Activated T-helper 1 cell treated with anti-CD3 and anti-CD28 coated beads, Interleukin-12 subunit alpha, Interleukin-12 subunit beta, Interleukin-2, Interleukin-4 antibody, amounts not matched to agents 30 ng/mL and 10 ng/mL and 1 ng/mL, durations not matched to agents 14 hours and 24 hours and 36 hours (primary cell): Measurements from ENCODE around the gene GADD45B. TPM values are rescaled to one million over a fixed set of nuclear protein-coding genes. Genes with fewer than 3 reads are reported as not detected.

Source experiments
- DNase-seq: peaks from one replicate; pipeline ENCODE4 v3.0.0; 2021; ENCODE audit warnings: low spot score
- H3K27ac Mint-ChIP-seq: one replicate; pipeline ENCODE4 v1.8.0; 2021; ENCODE audit warnings: mild to moderate bottlenecking, mixed read lengths
- H3K27me3 Mint-ChIP-seq: one replicate; pipeline ENCODE4 v1.8.0; 2022; ENCODE audit warnings: mild to moderate bottlenecking, moderate library complexity, mixed read lengths; ENCODE audit not compliant: insufficient read depth
- H3K36me3 Mint-ChIP-seq: one replicate; pipeline ENCODE4 v1.8.0; 2021; ENCODE audit warnings: low read depth, mixed read lengths
- H3K4me1 Mint-ChIP-seq: one replicate; pipeline ENCODE4 v1.8.0; 2021; ENCODE audit warnings: low read depth, mixed read lengths
- H3K4me3 Mint-ChIP-seq: one replicate; pipeline ENCODE4 v1.8.0; 2021; ENCODE audit warnings: mild to moderate bottlenecking, moderate library complexity, mixed read lengths
- H3K9me3 Mint-ChIP-seq: one replicate; pipeline ENCODE4 v1.8.0; 2021; ENCODE audit warnings: mixed read lengths
- intact Hi-C: fragments of 100-400 bp; cut with micrococcal nuclease; formaldehyde crosslinking; loops from one replicate; pipeline ENCODE4 v1.15.1; 2024
- total RNA-seq: library from RNA; stranded (reverse); gene quantifications from 2 replicates; pipeline ENCODE4 v1.2.3, GENCODE V29; 2022

Gene GADD45B
- total RNA-seq, 1 donor from 2014 or later, result 129 TPM

DNA sequence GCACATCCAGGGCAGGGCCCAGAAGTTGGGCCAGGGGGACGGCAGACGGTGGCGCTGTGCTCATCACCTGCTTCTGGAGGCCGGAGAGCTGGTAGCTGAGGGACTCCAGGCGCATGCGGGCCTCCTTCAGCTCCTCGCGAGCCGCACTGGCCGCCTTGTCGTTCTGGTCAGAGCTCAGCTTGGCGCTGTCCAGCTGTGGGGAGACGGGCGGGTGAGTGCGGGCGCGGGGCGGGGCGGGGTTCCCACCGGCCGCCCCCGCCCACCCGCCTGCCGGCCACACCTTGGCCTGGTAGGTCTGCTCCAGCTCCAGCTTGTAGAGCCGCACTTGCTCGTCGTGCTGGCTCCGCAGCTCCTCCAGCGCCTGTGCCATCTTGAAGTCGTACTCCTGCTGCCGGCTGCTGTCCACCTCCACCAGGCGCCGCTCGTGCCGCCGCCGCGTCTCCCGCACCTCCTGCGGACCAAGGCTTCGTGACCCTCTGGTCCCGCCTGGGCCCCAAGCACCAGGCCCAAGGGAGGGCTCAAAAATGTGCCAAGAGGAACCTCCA, 41.1 kb upstream of the GADD45B start:
- Mint-ChIP-seq H3K4me1 (no peaks in the 10 kb centered on the region), H3K4me3 (no peak overlapping the region), H3K27me3 (no peaks in the 10 kb centered on the region)

DNA sequence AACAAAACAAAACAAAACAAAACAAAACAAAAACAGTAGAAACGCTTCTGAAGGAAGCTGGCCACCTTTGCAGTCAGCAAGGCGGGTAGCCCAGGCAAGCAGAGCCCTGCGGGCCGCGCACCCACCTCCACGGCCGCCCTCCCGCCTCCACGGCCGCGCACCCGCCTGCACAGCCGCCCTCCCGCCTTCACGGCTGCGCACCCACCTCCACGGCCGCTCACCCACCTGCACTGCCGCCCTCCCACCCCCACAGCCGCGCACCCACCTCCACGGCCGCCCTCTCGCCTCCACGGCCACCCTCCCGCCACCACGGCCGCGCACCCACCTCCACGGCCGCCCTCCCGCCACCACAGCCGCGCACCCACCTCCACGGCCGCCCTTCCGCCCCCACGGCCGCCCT, 39.5 kb upstream of the GADD45B start:
- peaks cover 14% of the 10 kb centered on the region for H3K36me3 Mint-ChIP-seq
- DNase-seq, result no peak
- H3K27me3 Mint-ChIP-seq, result no peaks in the 10 kb centered on the region
- no peaks in the 10 kb centered on the region for H3K4me1 Mint-ChIP-seq
- intact Hi-C loops, result no loop called here
- no peak overlapping the region for H3K4me3 Mint-ChIP-seq
- no peaks in the 10 kb centered on the region for H3K9me3 Mint-ChIP-seq
- no peak overlapping the region for H3K27ac Mint-ChIP-seq

More for the DNA sequence above, 41.1 kb upstream of the GADD45B start:
- peaks cover 12% of the 10 kb centered on the region for H3K36me3 Mint-ChIP-seq
- H3K27ac Mint-ChIP-seq, result no peak overlapping the region
- H3K9me3 Mint-ChIP-seq, result no peaks in the 10 kb centered on the region
- intact Hi-C loops, result no loop called here
- no peak for DNase-seq

DNA sequence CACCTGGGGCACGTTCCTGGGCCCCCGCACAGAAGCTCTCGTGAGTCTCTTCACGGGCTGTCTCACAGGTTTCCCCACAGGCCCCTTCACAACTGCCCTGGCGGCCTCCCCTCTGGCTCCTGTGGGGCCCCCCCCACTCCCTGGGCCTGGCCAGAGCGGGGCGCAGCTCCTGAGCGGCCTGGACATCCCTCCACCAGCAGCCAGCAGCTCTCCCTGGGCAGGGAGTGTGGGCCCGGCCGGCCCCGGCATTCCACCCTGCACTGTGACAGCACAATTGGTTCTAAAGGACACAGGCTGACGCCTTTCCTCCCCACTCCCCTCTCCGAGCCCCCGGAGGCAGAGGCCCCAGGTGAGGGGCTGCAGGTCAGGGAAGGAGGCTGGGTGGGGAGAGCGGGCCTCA, 39.0 kb upstream of the GADD45B start:
- Mint-ChIP-seq H3K36me3 (peaks cover 14% of the 10 kb centered on the region), H3K4me1 (no peaks in the 10 kb centered on the region), H3K27ac (no peak overlapping the region), H3K9me3 (no peaks in the 10 kb centered on the region), H3K27me3 (no peaks in the 10 kb centered on the region), H3K4me3 (no peak overlapping the region)
- intact Hi-C loops, result no loop called here
- DNase-seq, result no peak

DNA sequence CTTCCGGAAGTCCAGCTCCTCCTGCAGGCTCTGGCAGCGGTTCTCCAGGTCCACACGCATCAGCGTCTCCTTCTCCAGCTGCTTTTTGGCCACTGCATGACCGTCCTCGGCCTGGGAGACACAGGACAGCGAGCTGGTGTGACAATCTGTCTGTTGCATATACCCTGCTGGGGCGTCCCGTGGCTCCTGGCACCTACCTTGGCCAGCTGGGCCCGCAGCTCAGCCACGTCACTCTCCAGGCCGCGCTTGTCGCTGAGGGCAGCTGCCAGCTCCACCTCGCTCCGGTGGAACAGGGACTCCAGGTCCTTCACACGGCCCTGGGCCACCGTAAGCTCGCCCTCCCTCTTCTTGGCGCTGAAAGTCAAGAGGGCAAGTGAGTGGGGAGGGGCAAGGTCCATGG, 37.7 kb upstream of the GADD45B start:
- Mint-ChIP-seq H3K4me1 (no peaks in the 10 kb centered on the region), H3K4me3 (no peak overlapping the region), H3K27ac (no peak overlapping the region), H3K27me3 (no peaks in the 10 kb centered on the region), H3K36me3 (peaks cover 14% of the 10 kb centered on the region), H3K9me3 (no peaks in the 10 kb centered on the region)
- DNase-seq, result no peak
- intact Hi-C loops, result no loop called here

- H3K27me3 Mint-ChIP-seq, result no peaks in the 10 kb centered on the region
- H3K27ac Mint-ChIP-seq, result no peak overlapping the region
- H3K9me3 Mint-ChIP-seq, result no peaks in the 10 kb centered on the region
- no peak overlapping the region for H3K4me3 Mint-ChIP-seq
- intact Hi-C loops, result no loop called here
- no peak for DNase-seq
- no peaks in the 10 kb centered on the region for H3K4me1 Mint-ChIP-seq
- peaks cover 16% of the 10 kb centered on the region for H3K36me3 Mint-ChIP-seq
These were observed 35.4 kb upstream of the GADD45B start for GRCh38 chr19:2440515-2440914.

DNA sequence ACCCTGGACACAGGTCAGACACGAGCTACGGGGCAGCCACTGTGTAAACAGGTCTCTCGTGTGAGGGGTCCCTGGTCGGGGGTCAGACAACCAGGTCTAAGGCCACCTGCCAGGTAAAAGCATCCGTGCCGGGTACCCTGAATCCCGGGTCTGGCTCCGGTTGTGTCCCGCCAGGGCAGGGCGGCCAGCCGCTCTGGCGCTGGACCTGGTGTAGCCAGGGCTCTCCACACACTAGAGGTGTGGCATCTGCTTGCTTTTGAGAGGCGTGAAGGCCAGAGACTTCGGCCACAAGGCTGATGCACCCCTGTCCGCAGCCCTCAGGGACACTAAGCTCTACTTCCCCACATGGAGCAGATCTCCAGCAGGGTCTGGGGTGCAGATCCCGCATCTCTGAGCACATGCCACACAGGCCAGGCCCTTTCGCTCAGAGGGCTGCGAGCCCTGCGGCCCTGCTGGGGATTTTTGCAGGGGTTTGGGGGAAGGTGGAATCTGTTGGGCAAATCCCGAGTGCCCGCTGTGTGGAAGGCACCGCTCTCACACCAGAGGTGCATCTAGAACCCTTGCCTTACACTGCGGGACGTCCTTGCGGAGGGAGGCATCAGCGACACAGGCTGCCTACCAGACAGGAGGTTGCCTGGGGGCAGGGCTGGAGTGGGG, 34.7 kb upstream of the GADD45B start:
- Mint-ChIP-seq H3K9me3 (no peaks in the 10 kb centered on the region), H3K4me1 (peaks cover under 1% of the 10 kb centered on the region), H3K4me3 (no peak overlapping the region), H3K27ac (no peak overlapping the region), H3K36me3 (peaks cover 15% of the 10 kb centered on the region), H3K27me3 (no peaks in the 10 kb centered on the region)
- no peak for DNase-seq
- intact Hi-C loops, result no loop called here

DNA sequence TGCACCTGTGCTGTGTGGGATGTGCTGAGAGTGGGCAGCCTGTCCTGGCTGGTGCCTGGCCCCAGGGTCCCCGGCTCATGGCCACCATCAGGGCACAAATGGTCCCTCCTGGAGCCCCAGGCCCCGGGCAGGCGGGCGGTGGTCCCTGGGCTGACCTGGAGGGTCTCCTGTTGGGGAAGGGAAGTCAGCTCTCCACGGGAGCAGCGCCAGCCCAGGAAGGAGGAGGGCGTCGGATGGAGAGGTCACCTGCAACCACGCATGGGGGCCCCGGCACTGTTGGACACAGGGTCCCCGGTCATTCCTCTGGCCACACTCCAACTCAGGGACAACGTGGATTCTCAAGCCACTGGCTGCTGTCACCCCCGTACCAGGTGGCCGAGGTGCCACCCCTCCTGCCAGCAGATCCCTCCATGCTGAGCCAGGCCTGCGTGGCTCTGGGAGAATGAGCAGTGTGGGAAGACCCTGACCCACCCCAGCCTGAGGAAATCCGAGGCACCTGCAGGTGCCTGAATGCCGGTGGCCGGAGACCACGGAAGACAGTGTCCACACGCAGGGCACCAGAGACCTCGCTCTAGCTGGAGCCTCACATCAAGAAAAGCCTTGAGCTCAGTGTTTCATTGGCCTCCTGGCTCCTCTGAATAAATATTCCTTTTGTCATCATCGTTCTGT, 32.7 kb upstream of the GADD45B start:
- intact Hi-C loops, result no loop called here
- H3K27me3 Mint-ChIP-seq, result no peaks in the 10 kb centered on the region
- no peak overlapping the region for H3K27ac Mint-ChIP-seq
- no peak overlapping the region for H3K4me3 Mint-ChIP-seq
- DNase-seq, result no peak
- H3K4me1 Mint-ChIP-seq, result peaks cover 5% of the 10 kb centered on the region
- H3K36me3 Mint-ChIP-seq, result peaks cover 11% of the 10 kb centered on the region
- no peaks in the 10 kb centered on the region for H3K9me3 Mint-ChIP-seq

DNA sequence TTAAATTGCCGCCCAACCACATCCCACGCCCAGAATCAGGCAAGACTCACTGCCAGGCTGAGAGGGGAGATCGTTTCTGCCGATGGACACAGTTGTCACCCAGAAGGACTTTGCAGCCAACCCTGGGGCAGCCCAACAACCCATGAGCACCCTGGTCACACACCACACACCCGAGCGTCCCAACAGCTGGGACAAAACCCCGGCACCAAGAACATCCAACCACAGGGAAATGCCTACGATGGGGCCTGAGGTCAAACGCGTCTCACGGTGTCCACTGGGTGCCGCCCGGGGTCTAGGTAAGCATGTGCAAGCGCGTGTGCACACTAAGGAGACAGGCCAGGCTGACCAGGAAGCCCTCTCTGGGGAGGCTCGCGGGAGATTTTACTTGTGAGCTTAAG, 32.1 kb upstream of the GADD45B start:
- intact Hi-C loops, result no loop called here
- peaks cover 11% of the 10 kb centered on the region for H3K36me3 Mint-ChIP-seq
- no peaks in the 10 kb centered on the region for H3K9me3 Mint-ChIP-seq
- no peak overlapping the region for H3K4me3 Mint-ChIP-seq
- no peak for DNase-seq
- H3K4me1 Mint-ChIP-seq, result peaks cover 6% of the 10 kb centered on the region
- H3K27ac Mint-ChIP-seq, result no peak overlapping the region
- H3K27me3 Mint-ChIP-seq, result no peaks in the 10 kb centered on the region

- Mint-ChIP-seq H3K27ac (no peak overlapping the region), H3K27me3 (no peaks in the 10 kb centered on the region), H3K36me3 (peaks cover 11% of the 10 kb centered on the region), H3K4me1 (peaks cover 10% of the 10 kb centered on the region), H3K9me3 (no peaks in the 10 kb centered on the region), H3K4me3 (no peak overlapping the region)
- DNase-seq, result no peak
- intact Hi-C loops, result no loop called here
These were observed 31.5 kb upstream of the GADD45B start for GRCh38 chr19:2444251-2445002.

DNA sequence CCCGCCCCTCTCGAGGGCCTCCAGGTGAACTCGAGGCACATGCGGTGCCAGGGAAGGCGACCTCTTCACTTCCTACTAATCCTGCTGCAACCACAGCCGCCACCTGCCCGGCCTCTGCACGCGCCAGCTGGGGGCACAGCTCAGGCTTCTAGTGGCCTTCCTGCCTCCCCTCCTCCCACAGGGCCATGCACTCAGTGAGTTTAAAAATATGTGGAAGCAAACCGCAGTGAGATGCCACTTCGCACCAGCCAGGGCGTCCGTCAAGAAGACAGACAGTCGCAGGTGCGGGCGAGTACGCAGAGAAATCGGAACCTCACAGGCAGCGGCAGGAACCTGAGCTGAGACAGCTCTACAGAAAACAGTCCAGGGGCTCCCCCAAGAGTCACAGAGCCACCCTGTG, 29.5 kb upstream of the GADD45B start:
- Mint-ChIP-seq H3K9me3 (no peaks in the 10 kb centered on the region), H3K27ac (peak overlapping the region; percentile 44), H3K27me3 (no peaks in the 10 kb centered on the region), H3K4me3 (peak overlapping the region; percentile 57), H3K4me1 (peaks cover 10% of the 10 kb centered on the region), H3K36me3 (peaks cover 11% of the 10 kb centered on the region)
- intact Hi-C loops, result no loop called here
- DNase-seq, result no peak

- H3K9me3 Mint-ChIP-seq, result no peaks in the 10 kb centered on the region
- H3K27me3 Mint-ChIP-seq, result no peaks in the 10 kb centered on the region
- intact Hi-C loops, result no loop called here
- H3K4me3 Mint-ChIP-seq, result no peak overlapping the region
- DNase-seq, result no peak
- H3K4me1 Mint-ChIP-seq, result peaks cover 10% of the 10 kb centered on the region
- H3K36me3 Mint-ChIP-seq, result peaks cover 8% of the 10 kb centered on the region
- H3K27ac Mint-ChIP-seq, result no peak overlapping the region
These were observed 26.9 kb upstream of the GADD45B start for GRCh38 chr19:2449019-2449418.

DNA sequence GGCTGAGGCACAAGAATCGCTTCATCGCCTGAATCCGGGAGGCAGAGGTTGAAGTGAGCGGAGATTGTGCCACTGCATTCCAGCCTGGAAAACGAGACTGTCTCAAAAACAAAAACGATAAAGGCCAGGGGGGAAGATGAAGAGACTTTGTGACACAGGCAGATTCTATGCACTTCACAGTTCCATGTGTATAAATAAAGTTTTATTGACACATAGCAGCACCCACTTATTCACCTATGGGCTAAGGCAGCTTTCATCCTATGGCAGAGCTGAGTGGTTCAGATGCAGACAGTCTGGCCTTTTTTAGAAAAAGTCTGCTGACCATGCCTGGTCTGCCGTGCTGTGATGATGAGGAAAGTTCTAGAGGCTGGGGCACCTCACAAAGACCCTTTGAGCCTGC, 24.8 kb upstream of the GADD45B start:
- Mint-ChIP-seq H3K4me1 (peaks cover 20% of the 10 kb centered on the region), H3K9me3 (no peaks in the 10 kb centered on the region), H3K4me3 (no peak overlapping the region), H3K36me3 (peaks cover 4% of the 10 kb centered on the region), H3K27me3 (no peaks in the 10 kb centered on the region), H3K27ac (peak overlapping the region; percentile 52)
- no peak for DNase-seq
- intact Hi-C loops, result no loop called here

DNA sequence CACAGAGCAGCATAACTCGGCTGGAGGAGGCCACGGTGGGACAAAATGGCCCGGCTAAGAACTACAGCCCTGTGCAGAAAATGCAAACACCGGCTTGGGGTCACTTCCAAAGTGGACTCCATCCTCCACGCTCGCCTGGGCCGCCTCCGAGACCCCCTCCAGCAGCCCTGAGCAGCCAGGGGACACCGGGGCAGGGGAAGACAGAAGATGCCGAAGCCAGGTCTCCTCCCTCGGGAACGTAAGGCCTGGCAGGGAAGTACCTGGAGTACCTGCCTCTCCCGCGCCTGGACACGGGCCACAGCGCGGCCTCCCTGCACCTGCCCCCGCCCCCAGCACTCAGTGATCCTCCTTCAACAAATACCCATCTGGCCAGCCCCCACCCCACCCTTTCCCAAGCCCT, 24.2 kb upstream of the GADD45B start:
- Mint-ChIP-seq H3K27me3 (no peaks in the 10 kb centered on the region), H3K4me1 (peaks cover 15% of the 10 kb centered on the region), H3K27ac (no peak overlapping the region), H3K36me3 (peaks cover 4% of the 10 kb centered on the region), H3K4me3 (no peak overlapping the region), H3K9me3 (no peaks in the 10 kb centered on the region)
- DNase-seq, result no peak
- intact Hi-C loops, result no loop called here
